ENCODE results near the gene KCNA4.

DNA sequence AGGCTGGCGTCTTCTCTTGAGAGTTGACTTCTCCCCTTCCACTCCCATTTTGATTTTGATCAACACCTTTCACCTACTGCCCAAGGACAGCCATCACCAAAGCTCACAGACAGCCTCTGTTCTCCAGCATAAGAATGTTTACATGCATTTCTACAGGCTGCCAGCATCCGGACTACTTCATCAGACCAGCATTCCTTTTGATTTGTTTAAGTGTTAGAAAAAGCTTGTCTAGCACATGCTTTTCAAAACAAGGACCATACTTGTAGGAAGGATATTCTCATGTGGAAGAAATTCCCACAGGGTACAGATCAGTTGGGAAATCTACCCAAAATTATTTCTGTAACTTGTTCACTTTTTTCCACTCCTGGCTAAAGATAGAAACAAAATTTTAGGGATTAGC lies 6.2 kb upstream of the KCNA4 start:
- TF ChIP-seq, protein P1, sequence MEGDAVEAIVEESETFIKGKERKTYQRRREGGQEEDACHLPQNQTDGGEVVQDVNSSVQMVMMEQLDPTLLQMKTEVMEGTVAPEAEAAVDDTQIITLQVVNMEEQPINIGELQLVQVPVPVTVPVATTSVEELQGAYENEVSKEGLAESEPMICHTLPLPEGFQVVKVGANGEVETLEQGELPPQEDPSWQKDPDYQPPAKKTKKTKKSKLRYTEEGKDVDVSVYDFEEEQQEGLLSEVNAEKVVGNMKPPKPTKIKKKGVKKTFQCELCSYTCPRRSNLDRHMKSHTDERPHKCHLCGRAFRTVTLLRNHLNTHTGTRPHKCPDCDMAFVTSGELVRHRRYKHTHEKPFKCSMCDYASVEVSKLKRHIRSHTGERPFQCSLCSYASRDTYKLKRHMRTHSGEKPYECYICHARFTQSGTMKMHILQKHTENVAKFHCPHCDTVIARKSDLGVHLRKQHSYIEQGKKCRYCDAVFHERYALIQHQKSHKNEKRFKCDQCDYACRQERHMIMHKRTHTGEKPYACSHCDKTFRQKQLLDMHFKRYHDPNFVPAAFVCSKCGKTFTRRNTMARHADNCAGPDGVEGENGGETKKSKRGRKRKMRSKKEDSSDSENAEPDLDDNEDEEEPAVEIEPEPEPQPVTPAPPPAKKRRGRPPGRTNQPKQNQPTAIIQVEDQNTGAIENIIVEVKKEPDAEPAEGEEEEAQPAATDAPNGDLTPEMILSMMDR (IDR thresholded peaks at IDR 0.05), result no peak
- no peak for TF ChIP-seq POLR2A (IDR thresholded peaks at IDR 0.05)
